H9 (cell line): ENCODE measurements around the gene SLC24A3. TPM values are rescaled to one million over a fixed set of nuclear protein-coding genes. Genes with fewer than 3 reads are reported as not detected.
A peak's percentile ranks its signal among the peaks of the same experiment; 100 is the strongest.

ENCODE experiments used
- DNase-seq: peaks from one replicate; pipeline ENCODE4 v3.0.0-alpha.2; 2017
- H2AFZ ChIP-seq: one replicate; pipeline ENCODE4 v1.6.1; 2013; ENCODE audit warnings: mild to moderate bottlenecking, low read length, control low read depth, moderate library complexity
- H2AK5ac ChIP-seq: 2 replicates; pipeline ENCODE4 v1.6.1; 2013; ENCODE audit warnings: low read length, control low read depth, mixed read lengths; ENCODE audit not compliant: insufficient read length
- H2BK120ac ChIP-seq: one replicate; pipeline ENCODE4 v1.6.1; 2013; ENCODE audit warnings: low read depth, mild to moderate bottlenecking, low read length, control low read depth, inconsistent platforms; ENCODE audit not compliant: poor library complexity, severe bottlenecking
- H2BK12ac ChIP-seq: 2 replicates; pipeline ENCODE4 v1.6.1; 2013; ENCODE audit warnings: low read length, control low read depth, mixed read lengths, low read depth; ENCODE audit not compliant: insufficient read length
- H2BK15ac ChIP-seq: 2 replicates; pipeline ENCODE4 v1.6.1; 2013; ENCODE audit warnings: low read depth, low read length, control low read depth
- H2BK20ac ChIP-seq: one replicate; pipeline ENCODE4 v1.6.1; 2013; ENCODE audit warnings: low read depth, mild to moderate bottlenecking, low read length, control low read depth, inconsistent platforms; ENCODE audit not compliant: poor library complexity, severe bottlenecking
- H2BK5ac ChIP-seq: 2 replicates; pipeline ENCODE4 v1.6.1; 2013; ENCODE audit warnings: low read length, control low read depth, mixed read lengths; ENCODE audit not compliant: insufficient read length
- H3K14ac ChIP-seq: 2 replicates; pipeline ENCODE4 v1.6.1; 2013; ENCODE audit warnings: low read length, control low read depth; ENCODE audit not compliant: insufficient read depth
- H3K18ac ChIP-seq: 2 replicates; pipeline ENCODE4 v1.6.1; 2013; ENCODE audit warnings: low read depth, mild to moderate bottlenecking, mixed read lengths, low read length, control low read depth; ENCODE audit not compliant: insufficient read length
- H3K23ac ChIP-seq: 2 replicates; pipeline ENCODE4 v1.6.1; 2013; ENCODE audit warnings: low read length, control low read depth, mixed read lengths, low read depth; ENCODE audit not compliant: insufficient read length
- H3K23me2 ChIP-seq: 2 replicates; pipeline ENCODE4 v1.6.1; 2013; ENCODE audit warnings: low read depth, mild to moderate bottlenecking, mixed read lengths, low read length, control low read depth; ENCODE audit not compliant: insufficient read length, poor library complexity, severe bottlenecking
- H3K27ac ChIP-seq: 2 replicates; pipeline ENCODE4 v1.5.1; 2013; ENCODE audit warnings: low read length, control low read depth, mixed read lengths, low read depth; ENCODE audit not compliant: insufficient read length
- H3K27me3 ChIP-seq: 2 replicates; pipeline ENCODE4 v1.6.1; 2013; ENCODE audit warnings: low read length, control low read depth, inconsistent platforms; ENCODE audit not compliant: insufficient read depth
- H3K4ac ChIP-seq: 2 replicates; pipeline ENCODE4 v1.6.1; 2013; ENCODE audit warnings: low read depth, mild to moderate bottlenecking, control low read depth, inconsistent platforms, low read length, moderate library complexity
- H3K4me1 ChIP-seq: 2 replicates; pipeline ENCODE4 v1.6.1; 2013; ENCODE audit warnings: low read length, control low read depth, inconsistent platforms; ENCODE audit not compliant: insufficient read depth
- H3K4me2 ChIP-seq: 2 replicates; pipeline ENCODE4 v1.6.1; 2013; ENCODE audit warnings: low read length, control low read depth, mixed read lengths; ENCODE audit not compliant: insufficient read length, insufficient read depth
- H3K56ac ChIP-seq: 2 replicates; pipeline ENCODE4 v1.6.1; 2013; ENCODE audit warnings: low read depth, mild to moderate bottlenecking, mixed read lengths, low read length, control low read depth; ENCODE audit not compliant: insufficient read length
- H3K79me1 ChIP-seq: 2 replicates; pipeline ENCODE4 v1.6.1; 2013; ENCODE audit warnings: low read depth, mild to moderate bottlenecking, moderate library complexity, low read length, control low read depth, inconsistent platforms; ENCODE audit not compliant: insufficient read depth, poor library complexity, severe bottlenecking
- H3K79me2 ChIP-seq: 2 replicates; pipeline ENCODE4 v1.6.1; 2013; ENCODE audit warnings: low read length, control low read depth, inconsistent platforms; ENCODE audit not compliant: insufficient read depth
- H3K9ac ChIP-seq: 2 replicates; pipeline ENCODE4 v1.6.1; 2013; ENCODE audit warnings: low read length, control low read depth, mixed read lengths; ENCODE audit not compliant: insufficient read length; ENCODE audit errors: extremely low read depth
- H3K9me3 ChIP-seq: one replicate; pipeline ENCODE4 v1.6.1; 2013; ENCODE audit warnings: low read depth, low read length, inconsistent platforms; ENCODE audit not compliant: control insufficient read depth
- H3T11ph ChIP-seq: one replicate; pipeline ENCODE4 v1.6.1; 2013; ENCODE audit warnings: mild to moderate bottlenecking, low read length, control low read depth, inconsistent platforms
- H4K20me1 ChIP-seq: one replicate; pipeline ENCODE4 v1.6.1; 2013; ENCODE audit not compliant: control insufficient read depth, insufficient read length, insufficient read depth
- H4K5ac ChIP-seq: 2 replicates; pipeline ENCODE4 v1.6.1; 2013; ENCODE audit warnings: low read depth, mild to moderate bottlenecking, mixed read lengths, low read length, control low read depth; ENCODE audit not compliant: insufficient read length
- H4K8ac ChIP-seq: replicated peaks from 2 replicates; pipeline ENCODE4 v1.6.1; 2013; ENCODE audit warnings: low read length, control low read depth, mixed read lengths, low read depth; ENCODE audit not compliant: insufficient read length
- H4K91ac ChIP-seq: 2 replicates; pipeline ENCODE4 v1.6.1; 2013; ENCODE audit warnings: low read depth, mild to moderate bottlenecking, moderate library complexity, mixed read lengths, low read length, control low read depth; ENCODE audit not compliant: insufficient read length
- H3K27ac Mint-ChIP-seq, 3 experiments: 2 replicates in 2 of 3; 3 replicates in 1 of 3; pipeline ENCODE4 v1.8.0; 2020 to 2021; ENCODE audit warnings: mixed read lengths in 3 of 3, mild to moderate bottlenecking in 1 of 3, moderate library complexity in 1 of 3
- H3K27me3 Mint-ChIP-seq: 2 replicates; pipeline ENCODE4 v1.8.0; 2021; ENCODE audit warnings: low read depth, mild to moderate bottlenecking, moderate library complexity, mixed read lengths
- H3K36me3 Mint-ChIP-seq, 3 experiments: 2 replicates in 2 of 3; 3 replicates in 1 of 3; pipeline ENCODE4 v1.8.0; 2020 to 2021; ENCODE audit warnings: low read depth in 3 of 3, mixed read lengths in 3 of 3; ENCODE audit not compliant: insufficient read depth in 1 of 3
- H3K4me1 Mint-ChIP-seq, 2 experiments: 2 replicates each; pipeline ENCODE4 v1.8.0; 2020; ENCODE audit warnings: mixed read lengths in 2 of 2
- H3K4me3 Mint-ChIP-seq, 2 experiments: 2 replicates in 1 of 2; 3 replicates in 1 of 2; pipeline ENCODE4 v1.8.0; 2020 to 2021; ENCODE audit warnings: mild to moderate bottlenecking in 2 of 2, mixed read lengths in 2 of 2, moderate library complexity in 1 of 2
- H3K9me3 Mint-ChIP-seq, 2 experiments: 2 replicates in 1 of 2; 3 replicates in 1 of 2; pipeline ENCODE4 v1.8.0; 2020; ENCODE audit warnings: mild to moderate bottlenecking in 2 of 2, mixed read lengths in 2 of 2, moderate library complexity in 1 of 2
- CTCF ChIP-seq: fragments of 200-600 bp; sonication (generic); conservative IDR thresholded peaks from 3 replicates; pipeline ENCODE4 v1.8.0; 2021; ENCODE audit warnings: antibody characterized with exemption, mild to moderate bottlenecking
- WGBS: extraction: QIAGEN DNeasy Blood & Tissue Kit; methylation state at CpG from one replicate; pipeline ENCODE4 v1.1.7; 2013; ENCODE audit warnings: missing lambda C conversion rate, low lambda C conversion rate, mixed read lengths; ENCODE audit not compliant: insufficient read length; ENCODE audit errors: extremely low coverage; 5-methylcytosine and 5-hydroxymethylcytosine counted together
- total RNA-seq: library from RNA; stranded (reverse); gene quantifications from 2 replicates; pipeline ENCODE4 v1.2.1, GENCODE V29; 2021

SLC24A3 gene
- total RNA-seq, 1 experiment from 2014 or later, result 0.83 TPM

- Mint-ChIP-seq H3K4me3 (no peak overlapping the region), H3K36me3 (no peaks in the 10 kb centered on the region), H3K9me3 (no peaks in the 10 kb centered on the region), H3K27me3 (no peaks in the 10 kb centered on the region; the same call in none of the 2 replicates), H3K4me1 (peaks cover 6% of the 10 kb centered on the region in 2 experiments), H3K27ac (peak overlapping the region in 1 of 3 experiments; percentile 71; a peak in 2 of 7 replicates)
- Histone ChIP-seq H2BK120ac (no peak overlapping the region), H3K4ac (no peak overlapping the region), H3K4me2 (no peak overlapping the region), H2AFZ (no peak overlapping the region), H4K8ac (no peak overlapping the region), H4K91ac (no peak overlapping the region), H3K56ac (no peak overlapping the region), H3K79me1 (no peaks in the 10 kb centered on the region), H2BK12ac (no peak overlapping the region), H3K23ac (no peak overlapping the region), H2BK5ac (no peak overlapping the region), H4K20me1 (no peaks in the 10 kb centered on the region), H3K18ac (no peak overlapping the region), H3K79me2 (no peaks in the 10 kb centered on the region), H3K27me3 (no peaks in the 10 kb centered on the region), H3T11ph (no peak overlapping the region), H3K14ac (no peak overlapping the region), H2BK15ac (no peak overlapping the region), H3K9me3 (no peaks in the 10 kb centered on the region), H3K9ac (no peak overlapping the region), H2AK5ac (no peak overlapping the region), H2BK20ac (no peak overlapping the region), H3K4me1 (no peaks in the 10 kb centered on the region; the same call in 1 of the 2 replicates), H3K23me2 (no peaks in the 10 kb centered on the region), H4K5ac (no peak overlapping the region), H3K27ac (no peak overlapping the region)
- WGBS, result no CpG with 5 or more reads among the region's 6 CpGs
- DNase-seq, result no peak
- no peak for TF ChIP-seq CTCF
Observed at GRCh38 chr20:19453862-19454261, 241.4 kb downstream of the SLC24A3 start.
